NK-92 treated with Interleukin-12 subunit alpha and Interleukin-12 subunit beta, amount 100 ng/mL, for 24 hours (cell line): ENCODE data around the gene DOK1.

ENCODE experiments used
- DNase-seq: peaks from one replicate; lab custom pipeline; 2025; lab: John Stamatoyannopoulos, UW

DOK1 gene

DNA sequence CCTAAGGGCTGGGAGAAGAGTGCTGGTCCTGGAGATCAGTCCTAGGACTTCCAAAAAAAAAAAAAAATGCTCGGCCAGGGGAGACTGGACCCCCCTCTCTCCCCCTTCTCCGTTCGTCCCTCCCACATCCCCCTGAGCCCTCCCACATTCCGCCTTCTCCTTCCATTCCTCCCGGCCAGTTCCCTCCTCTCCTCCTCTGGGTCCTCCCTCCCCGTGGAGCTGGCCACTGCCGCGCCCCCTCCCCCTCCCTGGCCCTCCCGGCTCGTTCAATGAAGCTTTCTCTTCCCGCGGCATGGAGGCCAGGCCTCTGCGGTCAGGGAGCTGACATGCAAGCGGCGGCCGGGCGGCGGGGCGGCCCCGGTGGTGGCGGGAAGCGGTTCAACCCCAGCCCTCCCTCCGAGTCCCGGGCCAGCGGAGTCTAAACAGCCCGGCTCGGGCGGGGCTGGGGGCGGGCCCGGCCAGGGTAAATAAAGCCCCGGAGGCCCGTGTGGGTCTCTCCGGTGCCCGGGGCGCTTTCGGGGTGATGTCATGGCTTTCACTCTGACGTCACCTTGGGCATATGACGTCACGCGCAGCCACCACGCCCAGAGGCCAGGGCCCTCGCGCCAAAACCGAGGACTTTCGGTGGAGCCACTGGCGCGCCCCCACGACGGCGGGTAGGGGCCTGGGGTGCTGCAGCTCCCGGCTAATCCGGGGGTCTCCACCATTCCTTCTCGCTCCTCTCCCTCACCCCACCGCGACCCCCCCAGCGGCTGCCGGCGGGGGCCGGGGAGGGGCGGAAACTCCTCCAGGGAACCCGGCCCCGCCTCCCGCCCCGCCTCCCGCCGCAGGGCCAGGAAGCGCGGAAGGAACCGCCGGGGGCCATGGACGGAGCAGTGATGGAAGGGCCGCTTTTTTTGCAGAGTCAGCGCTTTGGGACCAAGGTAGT lies at the start of gene DOK1, which contains the start of gene LOXL3:
Gene DOK1, plus strand, starts transcription at position 829 of the 928 bp plus-strand sequence. Its CDS starts 35 bp downstream, at position 864.
Gene LOXL3, minus strand, starts transcription at position 51 of the 928 bp plus-strand sequence. CDS start 1,308 bp downstream, outside the sequence.
- DNase-seq, result peak; percentile 65

- no peak for DNase-seq
Measured at GRCh38 chr2:74505448-74506246, 48.9 kb upstream of the DOK1 start.

GRCh38 chr2:74507145-74507925 lies 47.2 kb upstream of the DOK1 start, which contains the start of gene PCGF1:
Gene PCGF1 (minus strand): TSS chr2:74507695. CDS start chr2:74507668, 27 bp downstream.
- peak; percentile 97 for DNase-seq

DNA sequence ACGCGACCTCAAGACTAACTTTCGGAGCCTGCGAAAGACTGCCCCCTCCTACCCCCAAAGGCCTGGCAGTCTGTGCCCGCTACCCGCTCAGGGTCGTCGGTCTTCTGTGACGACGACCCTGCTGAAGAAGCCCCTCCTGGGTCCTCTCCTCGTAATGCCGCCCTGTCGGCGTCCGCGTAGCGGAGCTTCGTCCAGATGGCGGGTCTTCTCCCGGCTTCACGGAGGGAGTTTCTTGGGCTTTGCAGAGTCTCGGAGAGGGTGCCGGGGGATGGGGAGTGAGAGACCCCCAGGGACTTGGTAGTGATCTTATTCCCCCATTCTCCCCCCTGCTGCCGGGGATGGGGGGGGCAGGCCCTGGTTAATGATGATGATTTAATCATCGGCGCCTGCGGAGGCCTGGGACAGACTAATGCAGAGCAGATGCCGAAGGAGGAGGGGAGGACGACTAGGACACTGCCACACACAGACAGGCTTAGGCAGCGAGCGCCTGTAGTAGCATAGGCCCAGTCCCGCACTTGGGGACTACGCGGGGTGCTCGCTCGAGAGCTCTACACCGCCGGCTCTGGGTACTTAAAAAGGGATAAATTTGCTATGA lies 46.5 kb upstream of the DOK1 start:
- DNase-seq, result no peak

GRCh38 chr2:74510272-74510671 lies 44.2 kb upstream of the DOK1 start:
- no peak for DNase-seq

GRCh38 chr2:74511104-74511989 lies 43.2 kb upstream of the DOK1 start:
- no peak for DNase-seq

DNA sequence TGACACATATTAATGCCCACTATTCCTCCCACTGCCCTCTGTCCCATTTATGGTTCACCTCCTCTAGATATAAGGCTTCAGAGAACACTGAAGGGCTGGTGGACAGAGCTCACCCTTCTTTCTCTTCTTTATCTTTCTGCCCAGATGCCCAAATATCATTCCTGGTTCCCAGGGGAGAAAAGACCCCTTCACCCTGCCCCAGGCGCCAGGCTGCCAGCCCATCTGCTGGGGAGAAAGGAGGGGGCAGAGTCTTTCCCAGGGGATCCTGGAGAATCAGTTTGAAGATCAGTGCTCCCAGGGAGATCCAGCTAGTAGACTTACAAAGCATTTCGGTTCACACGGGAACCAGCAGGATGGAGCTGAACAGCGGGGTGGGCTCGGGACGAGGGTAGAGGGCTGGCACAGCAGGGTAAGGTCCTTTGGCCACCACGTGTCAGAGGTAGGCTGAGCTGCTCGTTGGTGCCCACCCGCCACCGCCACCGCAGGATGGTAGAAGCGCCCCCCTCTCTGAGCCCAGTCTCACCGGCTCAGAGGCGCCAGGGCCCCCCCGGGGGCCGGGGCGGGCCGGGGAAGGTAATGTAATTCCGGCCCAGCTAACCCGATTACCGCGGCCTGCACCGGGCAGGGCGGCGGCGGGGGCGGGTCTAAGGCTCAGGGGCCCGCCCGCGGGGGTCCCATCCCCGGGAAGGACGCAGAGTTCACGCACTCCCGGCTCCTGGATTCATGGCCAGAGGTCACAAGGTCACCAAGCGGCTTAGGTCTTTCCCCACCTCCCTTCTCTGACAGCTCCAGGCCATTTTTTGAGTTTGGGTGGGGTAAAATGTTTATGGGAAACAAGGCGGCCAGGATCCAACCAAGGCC lies 41.5 kb upstream of the DOK1 start:
- no peak for DNase-seq

GRCh38 chr2:74513605-74514367 lies 40.7 kb upstream of the DOK1 start:
- no peak for DNase-seq

DNA sequence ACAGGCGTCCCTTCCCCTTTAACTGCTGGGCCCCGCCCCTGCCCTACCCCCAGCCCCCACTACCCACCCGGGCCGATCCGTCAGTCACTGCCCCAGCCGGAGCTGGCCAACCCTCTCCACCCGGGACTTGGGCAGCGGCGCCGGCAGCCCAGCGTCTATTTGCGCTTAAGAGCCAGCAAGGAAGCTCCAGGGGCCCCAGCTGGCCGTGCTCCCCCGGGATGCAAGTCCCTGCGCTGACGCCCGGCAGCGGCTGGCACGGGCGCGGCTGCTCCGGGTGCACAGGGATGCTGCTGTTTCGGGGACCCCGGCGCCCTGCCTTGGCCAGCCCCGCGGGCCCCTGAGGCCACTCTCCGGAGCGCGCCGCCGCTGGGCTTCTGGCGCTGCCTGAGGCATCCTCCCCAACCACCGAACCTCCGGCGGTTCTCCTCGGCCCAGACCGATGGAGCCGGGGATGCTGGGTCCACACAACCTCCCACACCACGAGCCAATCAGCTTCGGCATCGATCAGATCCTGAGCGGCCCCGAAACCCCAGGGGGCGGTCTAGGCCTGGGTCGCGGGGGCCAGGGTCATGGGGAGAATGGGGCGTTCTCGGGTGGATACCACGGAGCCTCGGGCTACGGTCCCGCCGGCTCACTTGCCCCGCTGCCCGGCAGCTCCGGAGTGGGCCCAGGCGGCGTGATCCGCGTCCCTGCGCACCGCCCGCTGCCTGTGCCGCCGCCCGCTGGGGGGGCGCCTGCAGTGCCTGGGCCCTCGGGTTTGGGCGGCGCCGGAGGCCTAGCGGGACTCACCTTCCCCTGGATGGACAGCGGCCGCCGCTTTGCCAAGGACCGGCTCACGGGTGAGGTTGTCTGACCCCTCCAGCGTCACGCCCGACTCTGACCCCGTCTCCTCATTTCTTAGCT lies 39.9 kb upstream of the DOK1 start, which contains the start of gene TLX2:
Gene TLX2, plus strand, starts transcription at position 83 of the 903 bp plus-strand sequence. Its CDS starts 357 bp downstream, at position 440.
- DNase-seq, result no peak

DNA sequence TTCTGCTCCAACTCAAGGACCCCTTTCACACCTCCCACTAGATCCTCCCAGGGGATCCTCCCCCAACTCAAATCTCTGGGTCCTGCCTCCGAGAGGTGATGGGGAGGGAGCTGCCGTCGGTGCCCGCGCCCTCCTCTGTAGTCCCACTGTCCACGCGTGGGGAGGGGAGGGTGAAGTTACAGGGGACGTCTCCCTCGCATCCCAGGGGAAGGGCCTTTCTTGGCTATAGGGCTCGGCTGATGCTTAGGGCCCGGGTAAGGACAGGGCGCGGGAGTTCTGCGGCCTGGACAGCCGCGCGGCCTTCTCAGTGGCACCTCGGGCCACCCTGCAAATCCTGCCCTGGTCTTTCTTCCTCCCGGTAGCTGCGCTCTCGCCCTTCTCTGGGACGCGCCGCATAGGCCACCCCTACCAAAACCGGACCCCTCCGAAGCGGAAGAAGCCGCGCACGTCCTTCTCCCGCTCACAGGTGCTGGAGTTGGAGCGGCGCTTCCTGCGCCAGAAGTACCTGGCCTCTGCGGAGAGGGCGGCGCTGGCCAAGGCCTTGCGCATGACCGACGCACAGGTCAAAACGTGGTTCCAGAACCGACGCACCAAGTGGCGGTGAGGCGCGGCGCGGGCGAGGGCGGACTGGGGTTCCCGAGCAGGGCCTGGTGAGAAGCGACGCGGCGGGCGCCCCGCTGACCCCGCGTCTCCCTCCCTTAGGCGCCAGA lies 39.1 kb upstream of the DOK1 start:
- no peak for DNase-seq

DNA sequence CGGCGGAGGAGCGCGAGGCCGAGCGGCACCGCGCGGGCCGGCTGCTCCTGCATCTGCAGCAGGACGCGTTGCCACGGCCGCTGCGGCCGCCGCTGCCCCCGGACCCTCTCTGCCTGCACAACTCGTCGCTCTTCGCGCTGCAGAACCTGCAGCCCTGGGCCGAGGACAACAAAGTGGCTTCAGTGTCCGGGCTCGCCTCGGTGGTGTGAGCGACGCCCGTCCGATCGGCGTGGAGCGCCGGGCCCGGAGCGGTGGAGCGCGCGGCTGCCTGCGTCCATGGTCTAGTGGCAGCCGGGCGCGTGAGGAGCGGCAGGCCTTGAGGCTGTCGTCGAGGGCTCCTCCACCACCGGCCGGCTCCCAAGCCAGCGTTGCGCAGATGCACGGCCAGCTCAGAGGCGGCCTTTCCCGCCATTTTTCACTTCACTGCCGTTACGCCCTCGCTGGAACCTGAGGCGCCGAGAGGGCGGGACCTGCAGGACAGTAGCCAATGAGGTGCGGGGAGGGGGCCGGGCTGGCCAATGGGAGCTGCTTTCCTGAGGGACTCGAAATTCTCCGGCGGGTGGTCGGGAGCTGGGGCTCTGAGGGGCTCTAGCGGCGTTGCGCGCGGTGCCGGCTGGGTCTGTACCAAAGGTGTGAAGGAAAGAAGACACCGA lies 38.4 kb upstream of the DOK1 start:
- no peak for DNase-seq

GRCh38 chr2:74516650-74517049 lies 37.9 kb upstream of the DOK1 start:
- DNase-seq, result no peak

DNA sequence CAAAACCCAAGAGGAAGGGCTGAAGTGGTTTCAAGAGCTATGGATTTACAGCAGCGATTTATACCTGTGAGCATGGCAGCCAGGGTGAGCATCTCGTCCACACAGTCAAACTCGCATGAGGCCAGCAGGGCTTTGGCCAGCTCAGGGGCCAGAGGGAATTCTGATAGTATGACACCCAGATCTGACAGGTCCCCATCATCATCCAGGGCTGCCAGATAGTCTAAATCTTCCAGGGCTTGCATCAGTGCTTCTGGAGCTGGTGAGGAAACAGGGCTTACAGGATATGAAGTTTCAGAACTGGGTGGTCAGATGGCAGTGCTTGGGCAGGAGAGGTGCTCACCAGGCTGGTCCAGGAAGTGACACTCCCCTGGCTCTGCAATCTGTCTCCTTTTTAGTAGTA lies 32.0 kb upstream of the DOK1 start:
- no peak for DNase-seq

GRCh38 chr2:74524005-74524404 lies 30.5 kb upstream of the DOK1 start:
- no peak for DNase-seq

GRCh38 chr2:74524955-74525716 lies 29.4 kb upstream of the DOK1 start:
- no peak for DNase-seq
